ENCODE measurements around the gene TAF11L4.

DNA sequence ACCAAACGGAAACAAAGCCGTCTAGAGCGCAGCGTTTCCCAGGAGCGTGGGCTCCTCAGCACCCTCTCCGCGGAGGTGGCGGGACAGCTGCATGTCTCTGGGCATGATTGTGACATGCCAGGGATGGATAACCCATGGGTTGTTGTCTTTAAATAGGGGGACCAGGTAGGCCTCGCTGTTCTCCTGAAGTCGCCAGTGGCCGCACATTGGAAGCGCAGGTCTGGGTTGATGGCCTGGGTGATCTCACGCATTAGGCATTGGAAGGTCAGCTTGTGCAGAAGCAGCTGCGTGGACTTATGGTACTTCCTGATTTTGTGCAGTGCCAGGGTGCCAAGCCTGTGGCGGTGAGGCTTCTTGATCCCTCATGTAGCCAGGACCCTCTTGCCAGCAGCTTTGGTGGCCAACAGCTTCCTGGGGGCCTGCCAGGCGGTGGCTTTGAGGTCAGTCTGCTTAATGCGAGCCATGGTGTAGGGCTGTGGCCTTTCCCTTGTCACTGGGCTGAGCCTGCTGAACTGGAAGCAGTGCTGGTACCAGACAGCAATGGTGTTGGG is 9.8 kb upstream of the TAF11L4 start:
- no peak for TF ChIP-seq POLR2A (IDR thresholded peaks at IDR 0.05)
- TF ChIP-seq, protein P1, sequence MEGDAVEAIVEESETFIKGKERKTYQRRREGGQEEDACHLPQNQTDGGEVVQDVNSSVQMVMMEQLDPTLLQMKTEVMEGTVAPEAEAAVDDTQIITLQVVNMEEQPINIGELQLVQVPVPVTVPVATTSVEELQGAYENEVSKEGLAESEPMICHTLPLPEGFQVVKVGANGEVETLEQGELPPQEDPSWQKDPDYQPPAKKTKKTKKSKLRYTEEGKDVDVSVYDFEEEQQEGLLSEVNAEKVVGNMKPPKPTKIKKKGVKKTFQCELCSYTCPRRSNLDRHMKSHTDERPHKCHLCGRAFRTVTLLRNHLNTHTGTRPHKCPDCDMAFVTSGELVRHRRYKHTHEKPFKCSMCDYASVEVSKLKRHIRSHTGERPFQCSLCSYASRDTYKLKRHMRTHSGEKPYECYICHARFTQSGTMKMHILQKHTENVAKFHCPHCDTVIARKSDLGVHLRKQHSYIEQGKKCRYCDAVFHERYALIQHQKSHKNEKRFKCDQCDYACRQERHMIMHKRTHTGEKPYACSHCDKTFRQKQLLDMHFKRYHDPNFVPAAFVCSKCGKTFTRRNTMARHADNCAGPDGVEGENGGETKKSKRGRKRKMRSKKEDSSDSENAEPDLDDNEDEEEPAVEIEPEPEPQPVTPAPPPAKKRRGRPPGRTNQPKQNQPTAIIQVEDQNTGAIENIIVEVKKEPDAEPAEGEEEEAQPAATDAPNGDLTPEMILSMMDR (IDR thresholded peaks at IDR 0.05) = no peak
